ENCODE results near the gene SMCO4.

GRCh38 chr11:93517041-93517440 is 26.1 kb downstream of the SMCO4 start:
- TF ChIP-seq CTCF (IDR thresholded peaks at IDR 0.05) (no peak), EZH2 (IDR thresholded peaks at IDR 0.05; ENCODE audit: borderline replicate concordance, insufficient read depth, low read depth, low read length, poor library complexity, severe bottlenecking) (no peak)
